Mesothelial cell of epicardium (in vitro differentiated cells): ENCODE measurements around the gene SLC22A23. TPM values are rescaled to one million over a fixed set of nuclear protein-coding genes. Genes with fewer than 3 reads are reported as not detected.

Source experiments
- DNase-seq, 2 experiments: peaks; one replicate each; pipeline ENCODE4 v3.0.0; 2021; ENCODE audit warnings: low spot score in 2 of 2; ENCODE audit not compliant: unreplicated experiment in 2 of 2
- H3K27ac Mint-ChIP-seq: 2 replicates; pipeline ENCODE4 v1.8.0; 2021; ENCODE audit warnings: mixed read lengths
- H3K27me3 Mint-ChIP-seq: 2 replicates; pipeline ENCODE4 v1.8.0; 2021; ENCODE audit warnings: low read depth, mixed read lengths
- H3K36me3 Mint-ChIP-seq: 2 replicates; pipeline ENCODE4 v1.8.0; 2021; ENCODE audit warnings: mixed read lengths
- H3K4me1 Mint-ChIP-seq: 2 replicates; pipeline ENCODE4 v1.8.0; 2021; ENCODE audit warnings: mixed read lengths
- H3K4me3 Mint-ChIP-seq: 2 replicates; pipeline ENCODE4 v1.8.0; 2021; ENCODE audit warnings: mild to moderate bottlenecking, moderate library complexity, mixed read lengths
- H3K9me3 Mint-ChIP-seq: 2 replicates; pipeline ENCODE4 v1.8.0; 2021; ENCODE audit warnings: mixed read lengths
- CTCF ChIP-seq: fragments of 200-600 bp; sonication (generic); IDR thresholded peaks from one replicate; pipeline ENCODE4 v1.5.0; 2021; ENCODE audit warnings: antibody characterized with exemption; ENCODE audit not compliant: unreplicated experiment
- total RNA-seq: library from RNA; stranded (reverse); gene quantifications from 3 replicates; pipeline ENCODE4 v1.2.1, GENCODE V29; 2021

The SLC22A23 gene
- total RNA-seq, 1 donor from 2014 or later, result 25.0 TPM

DNA sequence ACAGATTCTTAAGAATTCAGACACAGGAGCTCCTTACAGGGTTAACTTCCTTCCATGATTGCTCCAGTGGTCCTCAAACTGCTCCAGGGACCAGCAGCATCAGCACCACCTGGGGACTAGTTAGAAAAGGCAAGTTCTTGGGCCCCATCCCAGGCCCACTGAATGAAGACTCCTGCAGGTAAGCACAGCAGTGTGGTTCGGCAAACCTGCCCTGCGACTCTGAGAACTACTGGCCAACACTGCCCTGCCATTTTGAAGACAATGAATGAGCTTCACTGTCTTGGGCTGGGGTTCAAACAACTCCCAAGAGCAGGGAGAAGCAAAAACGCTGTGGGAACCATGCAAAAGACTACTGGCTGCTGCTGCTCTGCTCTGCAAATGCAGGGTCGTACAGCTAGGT is 39.4 kb downstream of the SLC22A23 start:
- Mint-ChIP-seq H3K27me3 (no peaks in the 10 kb centered on the region), H3K4me3 (no peak overlapping the region), H3K4me1 (peaks cover 45% of the 10 kb centered on the region), H3K9me3 (peaks cover 4% of the 10 kb centered on the region), H3K27ac (no peak overlapping the region), H3K36me3 (peaks cover 7% of the 10 kb centered on the region)
- no peak for TF ChIP-seq CTCF
- no peak for DNase-seq

- no peak for DNase-seq
- TF ChIP-seq CTCF, result no peak
- Mint-ChIP-seq H3K4me3 (no peak overlapping the region), H3K27me3 (no peaks in the 10 kb centered on the region), H3K9me3 (peaks cover 4% of the 10 kb centered on the region), H3K36me3 (peaks cover 15% of the 10 kb centered on the region), H3K4me1 (peaks cover 37% of the 10 kb centered on the region), H3K27ac (no peak overlapping the region)
These were observed 41.4 kb downstream of the SLC22A23 start for GRCh38 chr6:3415490-3415889.

GRCh38 chr6:3415082-3415453 is 41.8 kb downstream of the SLC22A23 start:
- peak overlapping the region; percentile 82 for H3K27ac Mint-ChIP-seq
- H3K4me1 Mint-ChIP-seq, result peaks cover 37% of the 10 kb centered on the region
- no peak overlapping the region for H3K4me3 Mint-ChIP-seq
- H3K27me3 Mint-ChIP-seq, result no peaks in the 10 kb centered on the region
- peaks cover 4% of the 10 kb centered on the region for H3K9me3 Mint-ChIP-seq
- DNase-seq, result no peak
- no peak for TF ChIP-seq CTCF
- peaks cover 15% of the 10 kb centered on the region for H3K36me3 Mint-ChIP-seq

DNA sequence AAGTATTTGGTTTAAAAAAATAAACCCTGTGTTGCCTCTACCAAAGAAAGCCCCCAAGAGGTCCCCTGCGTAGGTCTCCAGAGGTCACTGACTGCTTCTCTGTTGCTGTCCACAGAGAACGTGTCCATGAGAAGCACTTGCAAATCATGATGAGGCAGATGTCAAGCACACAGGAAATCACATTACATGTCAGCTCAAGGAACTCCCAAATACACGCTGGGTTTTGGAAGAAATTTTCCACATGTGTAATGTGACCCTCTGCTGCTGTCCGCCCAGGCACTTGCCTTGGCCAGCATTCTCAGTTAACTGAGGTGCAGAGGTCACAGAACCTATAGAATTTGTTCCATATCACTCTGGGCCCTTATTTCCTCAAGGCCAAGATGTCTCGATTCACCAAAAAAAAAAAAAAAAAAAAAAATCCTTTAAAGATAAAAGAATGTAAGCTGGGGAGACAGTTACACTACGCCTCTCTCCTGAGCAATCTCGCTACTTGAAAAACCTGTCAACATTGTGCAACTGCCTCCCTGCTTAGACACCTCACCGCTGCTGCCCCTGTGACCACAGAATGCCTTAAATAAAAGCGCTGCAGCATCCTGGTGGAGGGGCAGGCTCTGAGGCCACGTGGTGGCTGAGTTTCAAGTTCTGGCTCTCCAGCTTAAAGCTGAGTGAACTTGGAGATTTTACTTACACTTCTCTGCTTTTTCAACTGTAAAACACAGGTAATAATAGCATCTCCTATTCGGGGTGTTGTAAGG is 42.3 kb downstream of the SLC22A23 start:
- peak overlapping the region; percentile 82 for H3K27ac Mint-ChIP-seq
- peaks cover 15% of the 10 kb centered on the region for H3K36me3 Mint-ChIP-seq
- peaks cover 37% of the 10 kb centered on the region for H3K4me1 Mint-ChIP-seq
- H3K9me3 Mint-ChIP-seq, result peaks cover 4% of the 10 kb centered on the region
- H3K4me3 Mint-ChIP-seq, result no peak overlapping the region
- no peak for TF ChIP-seq CTCF
- DNase-seq, result no peak
- H3K27me3 Mint-ChIP-seq, result no peaks in the 10 kb centered on the region

- no peak overlapping the region for H3K4me3 Mint-ChIP-seq
- H3K27ac Mint-ChIP-seq, result no peak overlapping the region
- H3K9me3 Mint-ChIP-seq, result peaks cover 4% of the 10 kb centered on the region
- H3K4me1 Mint-ChIP-seq, result peaks cover 35% of the 10 kb centered on the region
- no peaks in the 10 kb centered on the region for H3K27me3 Mint-ChIP-seq
- TF ChIP-seq CTCF, result no peak
- H3K36me3 Mint-ChIP-seq, result peaks cover 15% of the 10 kb centered on the region
- no peak for DNase-seq
These were observed 43.3 kb downstream of the SLC22A23 start for GRCh38 chr6:3413592-3413991.
